ENCODE measurements around the gene TAS2R1. TPM values are rescaled to one million over a fixed set of nuclear protein-coding genes. Genes with fewer than 3 reads are reported as not detected.

The TAS2R1 gene
- total RNA-seq: not detected

- no peak for DNase-seq
Measured at GRCh38 chr5:9630251-9630650, at the start of gene TAS2R1. Gene TAS2R1 (minus strand): TSS chr5:9630351. CDS start chr5:9630032, 319 bp downstream.

GRCh38 chr5:9670371-9670770 is 40.2 kb upstream of the TAS2R1 start:
- DNase-seq: no peak

GRCh38 chr5:9667906-9668305 is 37.8 kb upstream of the TAS2R1 start:
- no peak for DNase-seq

DNA sequence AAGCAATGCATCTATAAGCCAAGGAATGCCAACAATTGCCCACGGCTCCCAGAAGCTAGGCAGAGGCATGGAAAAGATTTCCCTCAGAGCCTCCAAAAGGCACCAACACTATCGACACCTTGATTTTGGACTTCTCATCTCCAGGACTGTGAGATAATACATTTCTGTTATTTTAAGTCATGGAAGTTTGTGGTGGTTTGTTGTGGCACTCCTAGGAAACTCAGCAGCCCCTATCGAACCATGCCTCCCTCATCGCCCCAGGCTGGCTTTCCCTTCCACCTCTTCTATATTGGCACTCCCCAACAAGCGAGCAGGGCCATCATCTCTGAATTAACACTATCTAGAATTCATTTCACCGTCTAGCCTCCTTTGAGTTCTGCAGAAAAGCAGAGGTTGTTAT is 33.7 kb upstream of the TAS2R1 start:
- DNase-seq: no peak

GRCh38 chr5:9661316-9662015 is 31.3 kb upstream of the TAS2R1 start:
- no peak for DNase-seq

GRCh38 chr5:9658706-9659105 is 28.6 kb upstream of the TAS2R1 start:
- DNase-seq: no peak

GRCh38 chr5:9657819-9658218 is 27.7 kb upstream of the TAS2R1 start:
- no peak for DNase-seq

DNA sequence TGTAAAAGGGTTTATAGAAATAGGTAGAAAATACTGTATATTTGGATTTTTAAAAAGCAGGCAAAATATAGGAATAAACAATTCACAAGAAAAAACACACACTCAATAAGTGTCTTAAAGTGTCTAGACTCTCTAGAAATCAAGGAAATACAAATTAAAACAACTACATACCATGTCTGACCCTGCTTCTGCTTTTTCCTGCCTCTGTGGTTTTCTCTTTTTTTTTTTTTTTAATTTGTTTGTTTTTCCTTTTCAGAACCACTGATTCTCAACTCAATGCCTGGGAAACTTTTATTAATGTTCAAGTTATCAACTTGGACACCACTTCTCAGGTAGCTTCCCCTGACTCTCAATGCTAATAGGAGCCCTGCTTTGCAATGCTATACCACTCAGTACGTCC is 25.5 kb upstream of the TAS2R1 start:
- no peak for DNase-seq

GRCh38 chr5:9654886-9655285 is 24.7 kb upstream of the TAS2R1 start:
- DNase-seq: no peak

DNA sequence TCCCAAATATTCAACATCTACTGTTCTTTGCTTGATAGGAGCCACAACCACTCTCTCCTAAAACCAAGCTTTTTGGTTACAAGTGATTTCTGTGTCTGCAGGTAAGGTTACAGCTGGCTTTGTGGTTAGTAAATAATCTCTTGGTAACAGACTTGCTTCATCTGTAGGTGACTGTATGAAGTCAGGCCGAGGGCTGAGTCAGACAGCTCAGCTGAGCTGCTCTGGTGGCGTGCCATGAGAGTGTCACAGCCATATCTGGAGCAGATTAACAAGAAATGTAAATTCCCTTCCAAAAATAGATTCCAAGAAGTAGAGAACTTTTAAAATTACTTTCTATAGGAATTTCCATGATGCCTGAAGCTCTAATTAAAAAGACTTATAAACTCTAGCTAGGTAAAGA is 23.7 kb upstream of the TAS2R1 start:
- no peak for DNase-seq

GRCh38 chr5:9653061-9653460 is 22.9 kb upstream of the TAS2R1 start:
- DNase-seq: no peak

- no peak for DNase-seq
Measured at GRCh38 chr5:9652295-9652694, 22.1 kb upstream of the TAS2R1 start.

GRCh38 chr5:9646843-9647242 is 16.7 kb upstream of the TAS2R1 start:
- DNase-seq: no peak

DNA sequence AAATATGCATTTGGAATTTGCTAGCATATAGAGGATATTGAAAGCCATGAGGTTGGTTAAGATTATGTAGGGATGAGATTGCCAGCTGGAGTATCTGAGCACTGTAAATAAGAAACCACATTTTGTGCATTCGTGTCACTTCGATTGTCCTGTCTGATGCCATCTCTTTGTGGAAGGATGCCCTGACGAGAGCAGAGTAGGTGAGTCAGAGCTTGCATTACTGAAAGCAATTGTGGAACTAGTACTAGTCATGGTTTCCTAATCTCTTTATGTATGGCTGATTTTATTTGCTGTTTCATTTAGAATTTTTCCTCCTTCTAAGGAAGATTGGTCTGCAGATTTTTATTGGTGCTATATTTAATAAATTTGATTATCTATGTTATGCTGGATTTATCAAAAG is 14.5 kb upstream of the TAS2R1 start:
- DNase-seq: no peak

- DNase-seq: no peak
Measured at GRCh38 chr5:9642621-9643020, 12.5 kb upstream of the TAS2R1 start.

DNA sequence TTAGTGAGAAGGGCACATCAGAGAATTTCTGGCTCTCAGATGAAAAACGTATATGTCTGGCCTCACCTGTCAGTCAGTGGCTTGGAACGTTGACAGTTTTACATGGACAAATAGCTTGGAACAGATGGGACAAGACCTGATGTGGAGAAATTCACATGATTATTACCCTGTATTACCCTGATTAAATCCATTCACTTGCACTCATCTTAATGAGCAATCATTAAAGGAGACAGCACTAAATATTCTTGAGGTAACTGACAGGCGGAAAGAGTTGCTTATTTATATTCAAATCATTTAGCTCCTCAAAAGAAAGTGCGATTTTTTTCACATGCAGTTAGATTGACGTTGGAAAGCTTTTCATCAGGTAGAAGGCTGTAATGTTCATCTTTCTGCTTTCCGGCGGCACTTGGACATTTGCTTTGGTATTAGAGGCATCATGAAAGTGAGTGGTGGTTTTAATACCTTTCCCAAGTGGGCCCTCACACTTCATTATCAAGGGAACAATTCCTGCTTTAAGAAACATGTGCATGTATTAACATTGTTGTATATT is 11.7 kb upstream of the TAS2R1 start:
- DNase-seq: no peak

- no peak for DNase-seq
Measured at GRCh38 chr5:9632495-9632894, 2.3 kb upstream of the TAS2R1 start.

GRCh38 chr5:9627541-9627940 is 2.6 kb downstream of the TAS2R1 start:
- DNase-seq: no peak

DNA sequence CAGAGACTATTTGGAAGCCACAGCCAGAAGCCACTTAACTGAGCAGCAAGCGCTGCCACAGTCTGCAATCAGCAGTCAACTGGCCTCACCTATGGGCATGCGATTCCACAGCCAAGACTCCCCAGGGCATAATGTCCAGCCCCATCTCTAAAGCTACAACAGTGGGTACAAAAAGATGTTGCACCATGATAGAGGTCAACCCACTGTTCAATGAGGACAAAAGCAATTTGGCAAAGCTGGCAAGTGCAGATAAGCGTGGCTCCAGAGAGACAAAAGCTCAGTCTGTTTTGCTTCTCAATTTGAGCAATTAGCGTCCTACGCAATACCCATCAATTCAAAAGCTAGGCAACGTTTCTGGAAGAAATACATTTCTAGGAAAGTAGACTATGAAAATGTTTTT is 3.2 kb downstream of the TAS2R1 start:
- DNase-seq: no peak

- no peak for DNase-seq
Measured at GRCh38 chr5:9625731-9626130, 4.4 kb downstream of the TAS2R1 start.

- no peak for DNase-seq
Measured at GRCh38 chr5:9625286-9625685, 4.9 kb downstream of the TAS2R1 start.

DNA sequence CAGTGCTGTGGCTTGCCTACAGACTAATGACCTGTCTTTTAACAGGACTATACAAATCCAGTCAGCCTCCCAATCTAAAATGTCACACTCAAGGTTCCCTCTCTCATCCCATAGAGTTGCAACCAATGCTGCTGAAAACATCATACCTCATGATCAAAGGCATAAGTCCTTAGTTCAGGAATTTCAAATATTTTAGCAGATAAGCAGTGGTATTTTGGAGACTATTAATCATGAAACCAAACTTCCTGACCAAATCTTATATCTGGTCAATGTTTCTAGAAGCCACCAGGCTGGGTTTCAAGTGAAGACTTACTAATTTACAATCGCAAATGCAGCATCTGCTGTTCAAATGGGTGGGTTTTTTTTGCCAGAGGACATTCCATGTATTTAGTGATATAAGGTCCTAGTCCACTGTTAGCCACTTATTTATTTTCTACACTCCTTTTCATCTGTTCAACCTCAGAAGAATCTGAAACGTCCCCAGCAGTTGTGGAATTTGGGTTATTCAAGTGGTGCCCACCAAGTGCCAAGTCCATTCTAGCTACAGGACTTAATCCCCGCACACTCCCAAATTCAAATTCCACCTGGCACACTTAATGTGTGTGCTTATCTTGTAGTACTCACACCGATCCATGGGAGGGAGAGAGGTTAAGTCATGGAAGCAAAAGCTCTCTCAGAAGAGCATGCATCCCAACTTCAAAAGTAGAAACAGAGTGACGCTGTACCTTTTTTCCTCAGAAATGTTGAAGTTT is 5.8 kb downstream of the TAS2R1 start:
- no peak for DNase-seq

DNA sequence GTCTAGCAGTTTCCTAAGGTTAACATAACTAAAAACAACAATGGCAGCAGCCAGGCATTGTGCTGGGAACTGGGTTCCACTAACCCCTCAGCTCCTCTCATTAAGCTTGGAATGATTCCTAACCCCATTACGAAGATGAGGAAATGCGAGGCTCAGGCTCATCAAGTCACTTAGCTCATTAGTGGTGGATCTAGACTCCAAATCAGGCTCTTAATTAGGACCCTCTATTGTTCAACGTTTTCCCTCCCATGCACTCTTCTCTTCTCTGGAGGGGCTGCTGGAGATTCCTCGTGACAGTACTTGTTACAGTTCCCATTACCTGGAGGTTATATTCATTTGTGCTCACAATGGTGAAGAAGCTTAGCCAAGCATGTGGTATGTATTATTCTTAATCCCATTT is 6.5 kb downstream of the TAS2R1 start:
- DNase-seq: no peak

DNA sequence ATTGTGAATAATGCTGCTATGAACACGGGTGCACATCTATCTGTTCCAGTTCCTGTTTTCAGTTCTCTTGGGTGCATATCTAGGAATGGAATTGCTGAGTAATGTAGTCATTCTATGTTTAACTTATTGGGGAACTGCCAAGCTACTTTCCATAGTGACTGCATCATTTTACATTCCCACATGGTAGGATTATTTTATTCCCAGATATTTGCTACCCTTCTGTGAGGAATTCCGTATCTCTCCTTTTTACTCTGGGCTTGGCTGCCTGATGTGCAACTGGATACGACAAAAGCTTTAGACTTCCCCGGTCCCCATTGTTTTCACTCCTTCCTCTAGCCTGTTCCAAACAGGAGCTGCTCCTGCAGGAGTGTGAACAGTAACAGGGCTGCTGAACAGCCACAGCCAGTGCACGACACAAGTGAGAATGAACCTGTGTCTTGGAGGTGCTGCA is 7.2 kb downstream of the TAS2R1 start:
- DNase-seq: no peak

All from effector CD4-positive, alpha-beta T cell (primary cell).